ENCODE data around the gene ODAD4. TPM values are rescaled to one million over a fixed set of nuclear protein-coding genes. Genes with fewer than 3 reads are reported as not detected.

The ODAD4 gene
- total RNA-seq, 1 experiment from 2014 or later: 0.98 TPM

GRCh38 chr17:41888332-41888965 lies 42.0 kb upstream of the ODAD4 start:
- H3K4me3 ChIP-seq (ENCODE audit: low read depth, low read length): no peak overlapping the region
- POLR2A ChIA-PET: interaction anchor here (0.6 kb wide), 1 partner anchor 1302 kb away, joined by 6 read pairs; no protein-coding TSS in a partner anchor
- H3K27ac Mint-ChIP-seq (ENCODE audit: unreplicated experiment): no peak overlapping the region
- no peaks in the 10 kb centered on the region for H3K4me1 ChIP-seq
- peaks cover 8% of the 10 kb centered on the region for H3K36me3 ChIP-seq (ENCODE audit: control insufficient read depth, insufficient read depth, low read length)
- DNase-seq: no peak
- peaks cover 96% of the 10 kb centered on the region for H3K36me3 Mint-ChIP-seq (ENCODE audit: insufficient read depth, unreplicated experiment)
- intact Hi-C loops (cut with micrococcal nuclease; ENCODE audit: unreplicated experiment): no loop called here
- H3K9me3 ChIP-seq: no peaks in the 10 kb centered on the region
- no peaks in the 10 kb centered on the region for H3K4me1 Mint-ChIP-seq (ENCODE audit: low read depth, unreplicated experiment)
- BruUV-seq (replicated peaks): no TSS peak
- H3K9me3 Mint-ChIP-seq (ENCODE audit: unreplicated experiment): no peaks in the 10 kb centered on the region
- H3K27me3 ChIP-seq (replicated peaks; ENCODE audit: control insufficient read depth, insufficient read depth, low read length): no peaks in the 10 kb centered on the region
- no peak overlapping the region for H3K4me3 Mint-ChIP-seq (ENCODE audit: unreplicated experiment)
- no peaks in the 10 kb centered on the region for H3K27me3 Mint-ChIP-seq (ENCODE audit: insufficient read depth, unreplicated experiment)
- CTCF ChIA-PET: no interaction called here
- TF ChIP-seq, protein P1, sequence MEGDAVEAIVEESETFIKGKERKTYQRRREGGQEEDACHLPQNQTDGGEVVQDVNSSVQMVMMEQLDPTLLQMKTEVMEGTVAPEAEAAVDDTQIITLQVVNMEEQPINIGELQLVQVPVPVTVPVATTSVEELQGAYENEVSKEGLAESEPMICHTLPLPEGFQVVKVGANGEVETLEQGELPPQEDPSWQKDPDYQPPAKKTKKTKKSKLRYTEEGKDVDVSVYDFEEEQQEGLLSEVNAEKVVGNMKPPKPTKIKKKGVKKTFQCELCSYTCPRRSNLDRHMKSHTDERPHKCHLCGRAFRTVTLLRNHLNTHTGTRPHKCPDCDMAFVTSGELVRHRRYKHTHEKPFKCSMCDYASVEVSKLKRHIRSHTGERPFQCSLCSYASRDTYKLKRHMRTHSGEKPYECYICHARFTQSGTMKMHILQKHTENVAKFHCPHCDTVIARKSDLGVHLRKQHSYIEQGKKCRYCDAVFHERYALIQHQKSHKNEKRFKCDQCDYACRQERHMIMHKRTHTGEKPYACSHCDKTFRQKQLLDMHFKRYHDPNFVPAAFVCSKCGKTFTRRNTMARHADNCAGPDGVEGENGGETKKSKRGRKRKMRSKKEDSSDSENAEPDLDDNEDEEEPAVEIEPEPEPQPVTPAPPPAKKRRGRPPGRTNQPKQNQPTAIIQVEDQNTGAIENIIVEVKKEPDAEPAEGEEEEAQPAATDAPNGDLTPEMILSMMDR (IDR thresholded peaks at IDR 0.05; ENCODE audit: insufficient read depth in 1 of 2, low read depth in 1 of 2, low read length in 1 of 2, severe bottlenecking in 1 of 2, unreplicated experiment in 1 of 2): no peak

DNA sequence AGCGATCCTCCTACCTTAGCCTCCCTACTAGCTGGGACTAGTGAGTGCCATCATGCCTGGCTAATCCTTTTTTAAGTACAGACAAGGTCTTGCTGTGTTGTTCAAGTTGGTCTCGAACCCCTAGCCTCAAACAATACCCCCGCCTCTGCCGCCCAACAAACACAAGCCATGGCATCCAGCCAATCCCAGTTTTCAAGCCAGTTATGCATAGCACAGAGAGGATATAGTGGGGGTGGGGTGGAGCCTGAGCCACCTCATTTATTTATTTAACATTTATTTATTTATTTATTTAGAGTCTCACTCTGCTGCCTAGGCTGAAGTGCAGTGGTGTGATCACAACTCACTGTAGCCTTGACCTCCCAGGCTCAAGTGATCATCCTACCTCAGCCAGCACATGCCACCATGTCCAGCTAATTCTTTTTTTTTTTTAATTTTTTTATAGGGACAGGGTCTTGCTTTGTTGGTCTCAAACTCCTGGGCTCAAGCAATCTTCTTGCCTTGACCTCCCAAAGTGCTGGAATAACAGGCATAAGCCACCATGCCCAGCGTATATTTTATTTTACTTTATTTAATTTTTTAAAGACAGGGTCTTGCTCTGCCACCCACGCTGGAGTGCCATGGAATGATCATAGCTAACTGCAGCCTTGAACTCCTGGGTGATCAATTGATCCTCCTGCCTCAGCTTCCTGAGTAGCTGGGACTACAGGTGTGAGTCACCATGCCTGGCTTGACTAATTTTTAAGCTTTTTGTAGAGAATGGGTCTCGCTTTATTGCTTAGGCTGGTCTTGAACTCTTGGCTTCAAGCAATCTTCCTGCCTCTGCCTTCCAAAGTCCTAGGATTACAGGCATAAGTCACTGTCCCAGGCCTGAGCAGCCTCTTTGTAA lies 39.0 kb upstream of the ODAD4 start:
- DNase-seq: no peak
- CTCF ChIA-PET: no interaction called here
- H3K4me1 ChIP-seq: peaks cover 7% of the 10 kb centered on the region; the same call in 1 of the 2 replicates
- POLR2A ChIA-PET: no interaction called here
- no peaks in the 10 kb centered on the region for H3K9me3 Mint-ChIP-seq (ENCODE audit: unreplicated experiment)
- H3K36me3 ChIP-seq (ENCODE audit: control insufficient read depth, insufficient read depth, low read length): peaks cover 3% of the 10 kb centered on the region
- peaks cover 14% of the 10 kb centered on the region for H3K4me1 Mint-ChIP-seq (ENCODE audit: low read depth, unreplicated experiment)
- intact Hi-C loops (cut with micrococcal nuclease; ENCODE audit: unreplicated experiment): no loop called here
- H3K4me3 Mint-ChIP-seq (ENCODE audit: unreplicated experiment): no peak overlapping the region
- TF ChIP-seq, protein P1 (IDR thresholded peaks at IDR 0.05; ENCODE audit: insufficient read depth in 1 of 2, low read depth in 1 of 2, low read length in 1 of 2, severe bottlenecking in 1 of 2, unreplicated experiment in 1 of 2): no peak
- no TSS peak for BruUV-seq (replicated peaks)
- H3K27ac Mint-ChIP-seq (ENCODE audit: unreplicated experiment): no peak overlapping the region
- H3K4me3 ChIP-seq (ENCODE audit: low read depth, low read length): no peak overlapping the region
- no peaks in the 10 kb centered on the region for H3K27me3 Mint-ChIP-seq (ENCODE audit: insufficient read depth, unreplicated experiment)
- H3K9me3 ChIP-seq: no peaks in the 10 kb centered on the region
- no peaks in the 10 kb centered on the region for H3K27me3 ChIP-seq (replicated peaks; ENCODE audit: control insufficient read depth, insufficient read depth, low read length)
- peaks cover 94% of the 10 kb centered on the region for H3K36me3 Mint-ChIP-seq (ENCODE audit: insufficient read depth, unreplicated experiment)

DNA sequence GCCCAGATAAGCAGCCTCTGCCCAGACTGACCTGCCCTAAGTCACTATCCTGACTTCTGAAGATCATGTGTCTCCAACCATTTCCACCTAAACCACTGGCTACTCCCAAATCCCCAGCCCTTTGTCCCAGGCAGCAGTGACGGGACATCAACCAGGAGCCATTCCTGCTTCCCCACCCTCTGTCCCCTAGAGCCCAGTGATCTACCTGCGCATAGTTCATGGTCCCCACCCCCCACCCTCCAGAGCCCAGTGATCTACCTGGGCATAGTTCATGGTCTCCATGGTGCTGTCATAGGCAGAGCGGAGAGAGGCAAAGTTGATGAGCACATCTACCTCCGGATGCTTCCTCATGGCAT lies 38.4 kb upstream of the ODAD4 start:
- Mint-ChIP-seq H3K27ac (ENCODE audit: unreplicated experiment) (no peak overlapping the region), H3K36me3 (ENCODE audit: insufficient read depth, unreplicated experiment) (peaks cover 94% of the 10 kb centered on the region), H3K27me3 (ENCODE audit: insufficient read depth, unreplicated experiment) (no peaks in the 10 kb centered on the region), H3K4me1 (ENCODE audit: low read depth, unreplicated experiment) (peaks cover 19% of the 10 kb centered on the region), H3K4me3 (ENCODE audit: unreplicated experiment) (no peak overlapping the region), H3K9me3 (ENCODE audit: unreplicated experiment) (no peaks in the 10 kb centered on the region)
- Histone ChIP-seq H3K4me3 (ENCODE audit: low read depth, low read length) (no peak overlapping the region), H3K36me3 (ENCODE audit: control insufficient read depth, insufficient read depth, low read length) (peaks cover 3% of the 10 kb centered on the region; the same call in 1 of the 2 replicates), H3K4me1 (peaks cover 7% of the 10 kb centered on the region; the same call in 1 of the 2 replicates), H3K9me3 (no peaks in the 10 kb centered on the region), H3K27me3 (replicated peaks; ENCODE audit: control insufficient read depth, insufficient read depth, low read length) (no peaks in the 10 kb centered on the region)
- intact Hi-C loops (cut with micrococcal nuclease; ENCODE audit: unreplicated experiment): no loop called here
- POLR2A ChIA-PET: no interaction called here
- TF ChIP-seq, protein P1 (IDR thresholded peaks at IDR 0.05; ENCODE audit: insufficient read depth in 1 of 2, low read depth in 1 of 2, low read length in 1 of 2, severe bottlenecking in 1 of 2, unreplicated experiment in 1 of 2): no peak
- CTCF ChIA-PET: no interaction called here
- no TSS peak for BruUV-seq (replicated peaks)
- DNase-seq: no peak

Measured in Caco-2 (cell line).